Right ventricle myocardium superior (tissue), 1 donor: ENCODE results near the gene RAP1GAP. TPM values are rescaled to one million over a fixed set of nuclear protein-coding genes. Genes with fewer than 3 reads are reported as not detected.

ENCODE experiments used
- ATAC-seq: fragments of 200-7000 bp; cut with Tn5 transposase; one replicate; pipeline ENCODE4 v1.9.1; 2020; ENCODE audit warnings: mild to moderate bottlenecking; ENCODE audit not compliant: poor library complexity
- DNase-seq: peaks from one replicate; pipeline ENCODE4 v3.0.0-alpha.2; 2020
- intact Hi-C: fragments of 100-400 bp; cut with DNase I; formaldehyde crosslinking; loops from one replicate; pipeline ENCODE4 v1.11.2; 2022
- total RNA-seq: library from RNA; stranded (reverse); fragmentation: NEBNext Ultra II Directional; extraction: Animal tissue kit (Norgen Biotek cat#: 25700); gene quantifications from one replicate; pipeline ENCODE4 v1.2.1, GENCODE V29; 2021
- donor health status: DM: no; HTN: yes; CAD: no; lungs with severe emphysema.

The RAP1GAP gene
- total RNA-seq, 1 donor from 2014 or later = 3.7 TPM

DNA sequence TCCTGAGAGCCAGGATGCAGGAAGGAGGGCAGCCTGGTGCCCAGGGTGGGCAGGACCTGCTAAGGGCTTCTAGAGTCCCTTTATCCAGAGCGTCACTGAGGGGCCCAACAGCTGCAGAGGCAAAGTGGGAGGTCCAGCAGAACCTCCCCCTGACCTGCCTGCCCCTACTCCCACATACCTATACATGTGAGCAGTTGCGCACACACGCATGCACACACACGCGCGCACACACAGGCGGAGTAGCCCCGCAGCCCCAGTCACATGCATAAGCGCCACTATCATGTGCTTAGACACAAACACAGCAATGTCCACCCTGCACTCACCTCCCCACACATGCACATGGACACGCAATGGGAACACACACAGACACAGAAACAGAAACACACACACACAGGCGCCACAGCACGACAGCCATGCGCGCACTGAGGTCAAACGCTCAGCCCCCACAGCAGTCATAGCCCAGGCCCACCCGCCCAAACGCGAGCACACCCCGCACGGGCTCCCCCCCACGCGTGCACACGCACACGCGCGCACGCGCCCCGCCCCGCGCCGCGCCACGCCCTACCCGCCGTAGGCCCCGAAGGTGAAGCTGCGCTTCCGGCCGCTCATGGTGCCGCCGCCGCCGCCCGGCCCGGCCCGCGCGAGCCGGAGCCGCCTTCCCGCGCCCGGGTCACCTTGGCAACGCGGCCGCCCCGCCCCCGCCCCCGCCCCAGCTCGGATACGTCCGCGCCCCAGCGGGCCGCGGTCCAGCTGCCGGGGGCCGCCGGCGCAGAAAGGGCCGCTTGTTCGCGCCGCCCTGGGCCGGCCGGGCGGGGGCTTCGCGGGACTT is 17.7 kb downstream of the RAP1GAP start:
- intact Hi-C loops = loop anchor here (10.0 kb wide), 1 partner anchor 147 kb away; the partner anchor contains the start of gene ALPL
- DNase-seq (peak; percentile 41), ATAC-seq (peak; percentile 64)

DNA sequence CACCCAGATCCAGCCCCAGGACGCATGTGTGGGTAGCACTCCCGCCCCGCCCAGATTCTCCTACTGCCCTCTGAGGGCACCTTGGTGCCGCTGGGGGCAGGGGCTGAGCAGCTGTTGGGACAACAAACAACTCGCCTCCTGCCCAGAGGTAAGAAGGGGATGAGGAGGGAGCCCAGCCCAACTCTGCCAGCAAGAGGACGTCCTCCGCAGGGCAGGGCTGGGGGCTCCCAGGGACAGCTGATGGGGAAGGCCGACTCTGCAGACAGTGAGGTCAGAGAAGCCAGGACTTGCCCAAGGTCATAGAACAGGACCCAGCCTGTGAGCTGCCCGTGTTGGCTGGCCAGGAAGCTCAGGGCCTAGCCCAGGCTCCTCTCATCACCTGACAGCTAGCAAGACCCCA is 18.8 kb downstream of the RAP1GAP start:
- DNase-seq (peak; percentile 30), ATAC-seq (no peak)
- intact Hi-C loops = loop anchor here (10.0 kb wide), 1 partner anchor 146 kb away; the partner anchor contains the start of gene ALPL

DNA sequence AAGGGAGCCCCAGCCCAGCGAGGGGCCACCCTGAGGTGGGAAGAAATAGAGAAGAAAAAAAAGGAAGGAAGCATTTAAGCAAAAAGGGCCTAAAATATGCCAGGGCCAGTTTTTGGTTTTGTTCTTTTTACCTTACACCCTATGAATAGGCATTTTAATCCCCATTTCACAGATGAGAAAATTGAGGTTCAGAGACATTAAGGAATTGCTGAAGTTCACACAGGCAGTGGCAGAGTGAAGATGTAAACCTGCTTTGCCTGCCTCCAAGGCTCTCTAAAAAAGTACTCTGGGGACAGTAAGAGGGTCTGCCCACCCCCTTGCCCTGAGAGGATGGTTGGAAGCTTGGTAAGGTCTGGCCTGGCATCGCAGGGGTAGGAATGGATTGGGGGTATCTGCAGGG is 19.8 kb downstream of the RAP1GAP start:
- ATAC-seq (no peak), DNase-seq (no peak)
- intact Hi-C loops = no loop called here

GRCh38 chr1:21648791-21649190 is 20.4 kb downstream of the RAP1GAP start:
- intact Hi-C loops = no loop called here
- DNase-seq = peak; percentile 31
- ATAC-seq = no peak

GRCh38 chr1:21648352-21648730 is 20.8 kb downstream of the RAP1GAP start:
- intact Hi-C loops = no loop called here
- ATAC-seq = no peak

DNA sequence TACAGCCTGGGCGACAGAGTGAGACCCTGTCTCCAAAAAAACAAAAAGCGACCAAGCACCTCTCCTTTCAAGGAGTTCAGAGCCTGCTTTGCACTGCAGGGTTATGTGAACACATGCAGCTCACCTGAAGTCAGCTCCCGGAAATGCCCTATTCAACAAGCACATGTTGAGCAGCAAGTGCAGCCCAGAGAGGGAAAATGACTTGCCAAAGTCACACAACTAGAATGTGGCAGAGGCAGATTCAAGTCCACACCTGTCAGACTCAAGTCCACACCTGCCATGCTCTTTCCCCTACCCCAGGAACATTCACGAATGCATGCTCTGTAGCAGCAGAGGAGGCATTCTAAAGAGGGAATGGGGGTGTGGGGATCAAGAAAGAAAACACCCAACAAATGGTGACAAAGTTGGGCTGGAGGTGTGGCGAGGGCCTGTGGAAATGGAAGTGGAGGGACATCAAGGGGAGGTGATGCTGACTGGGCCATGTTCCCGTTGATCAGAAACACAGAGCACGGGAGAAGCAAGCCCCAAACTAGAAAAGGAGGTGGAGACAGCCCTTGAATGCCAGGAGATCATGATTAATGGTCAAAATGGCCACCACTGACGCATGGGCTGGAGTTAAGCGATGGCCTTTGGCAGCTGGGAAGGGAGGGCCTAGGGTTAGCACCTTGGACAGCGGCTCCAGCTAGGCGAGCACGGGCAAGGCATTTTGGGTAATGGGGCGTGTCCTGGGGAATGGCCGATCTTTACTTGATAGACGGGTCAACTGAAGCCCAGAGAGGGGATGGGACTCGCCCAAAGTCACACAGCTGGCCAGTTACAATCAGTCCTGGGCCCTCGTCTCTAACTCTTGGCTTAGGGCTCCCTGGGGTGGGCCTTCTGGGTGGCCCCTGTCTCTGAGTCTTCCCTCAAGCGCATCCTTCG is 21.5 kb downstream of the RAP1GAP start:
- ATAC-seq = peak; percentile 47
- intact Hi-C loops = no loop called here
- DNase-seq = peak; percentile 52

More at GRCh38 chr1:21648352-21648730, 20.8 kb downstream of the RAP1GAP start:
- no peak for DNase-seq

DNA sequence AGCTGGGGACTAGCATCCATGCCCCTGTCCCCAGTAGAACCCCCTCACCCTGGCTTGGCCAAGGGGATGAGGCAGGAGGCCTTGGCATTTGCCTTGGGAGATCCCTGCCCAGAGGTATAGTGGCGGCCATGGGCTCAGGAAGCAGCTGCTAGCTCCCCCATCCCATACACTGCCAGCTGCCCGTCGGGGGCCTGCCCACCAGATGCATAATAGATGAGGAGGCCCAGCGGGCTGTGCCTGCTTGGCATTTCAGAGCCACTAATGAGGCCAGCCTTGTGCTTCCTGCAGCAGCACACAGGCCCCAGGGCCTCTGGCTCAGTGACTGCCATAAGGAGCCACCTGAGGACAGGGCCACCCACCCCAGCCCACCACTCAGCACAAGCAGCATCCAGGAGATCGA is 23.6 kb downstream of the RAP1GAP start:
- DNase-seq (no peak), ATAC-seq (no peak)
- intact Hi-C loops = no loop called here

DNA sequence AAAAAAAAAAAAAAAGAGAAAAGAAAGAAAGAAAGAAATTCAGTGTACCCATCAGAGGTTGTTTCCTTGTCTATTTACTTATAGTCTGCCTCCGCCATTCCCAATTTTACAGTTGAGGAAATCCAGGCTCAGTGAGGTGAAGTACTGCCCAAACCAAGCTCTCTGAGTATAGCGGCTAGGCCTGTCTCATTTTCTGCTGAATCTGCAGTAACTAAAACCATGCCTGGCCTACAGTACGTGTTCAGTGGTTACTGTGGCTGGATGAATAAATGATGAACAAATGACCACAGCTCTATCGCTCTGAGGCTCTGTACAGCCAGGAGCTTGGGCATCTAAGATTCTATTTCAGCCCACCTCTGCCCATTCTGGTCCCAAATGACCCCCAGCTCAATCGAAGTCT is 24.3 kb downstream of the RAP1GAP start:
- intact Hi-C loops = no loop called here
- ATAC-seq (no peak), DNase-seq (no peak)

GRCh38 chr1:21644348-21644747 is 24.8 kb downstream of the RAP1GAP start:
- DNase-seq (peak; percentile 24), ATAC-seq (no peak)
- intact Hi-C loops = no loop called here

GRCh38 chr1:21643624-21644023 is 25.5 kb downstream of the RAP1GAP start:
- DNase-seq (no peak), ATAC-seq (no peak)
- intact Hi-C loops = no loop called here

DNA sequence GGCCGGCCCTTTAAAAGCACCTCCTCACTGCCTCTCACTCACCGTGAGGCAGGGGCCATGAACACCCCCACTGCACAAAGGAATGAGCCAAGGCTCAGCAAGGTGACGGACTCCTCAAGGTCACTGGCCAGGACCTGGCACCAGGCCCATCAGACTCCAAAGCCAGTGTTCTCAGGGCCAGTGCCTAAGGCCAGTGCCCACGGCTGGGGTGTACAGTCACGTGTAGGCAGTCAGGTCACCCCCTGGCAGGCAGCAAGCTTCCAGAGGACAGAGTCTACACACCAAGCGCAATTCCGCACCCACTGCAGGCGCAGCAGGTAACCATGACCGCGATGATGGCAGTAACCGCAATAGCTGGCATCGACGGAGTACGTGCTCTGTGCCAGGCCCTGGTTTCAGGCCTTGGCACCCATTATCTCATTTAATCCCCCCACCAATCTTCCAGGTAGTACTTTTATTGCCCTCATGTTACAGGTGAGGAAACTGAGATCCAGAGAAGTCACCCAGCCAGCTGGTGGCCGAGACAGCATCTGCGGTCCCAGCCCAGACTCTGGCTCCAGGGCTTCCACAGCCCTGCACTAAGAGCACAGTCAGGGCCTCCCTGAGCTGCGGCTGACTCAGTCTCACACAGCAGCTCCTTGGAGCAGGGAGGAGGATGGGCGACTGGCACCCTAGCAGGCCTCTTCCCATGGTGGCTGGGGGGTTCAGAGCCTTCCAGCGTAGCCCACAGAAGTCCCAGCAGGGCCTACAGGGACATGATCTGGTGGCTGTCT is 27.0 kb downstream of the RAP1GAP start:
- peak; percentile 67 for ATAC-seq

DNA sequence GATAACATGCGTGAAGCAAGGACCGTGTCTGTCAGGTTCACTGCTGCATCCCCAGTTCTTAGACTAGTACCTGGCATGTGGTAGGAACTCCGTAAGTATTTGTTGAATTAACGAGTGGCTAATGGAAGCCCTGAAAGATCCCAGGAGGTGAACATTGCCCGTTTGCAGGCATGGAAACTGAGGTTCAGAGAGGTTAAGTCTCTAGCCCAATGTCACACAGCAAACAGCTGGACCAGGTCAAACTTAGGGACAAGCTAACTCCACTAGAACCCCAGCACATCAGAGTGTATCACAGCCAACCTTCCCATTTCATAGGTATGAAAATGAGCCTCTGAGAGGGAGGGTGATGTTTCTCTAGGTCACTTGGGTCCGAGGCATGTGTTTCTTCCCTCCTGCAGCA is 27.6 kb downstream of the RAP1GAP start:
- ATAC-seq (no peak), DNase-seq (no peak)
- intact Hi-C loops = no loop called here

More for the DNA sequence above, 27.0 kb downstream of the RAP1GAP start:
- intact Hi-C loops = no loop called here
- peak; percentile 66 for DNase-seq

- intact Hi-C loops = no loop called here
- ATAC-seq = no peak
- no peak for DNase-seq
Observed at GRCh38 chr1:21641076-21641475, 28.1 kb downstream of the RAP1GAP start.

DNA sequence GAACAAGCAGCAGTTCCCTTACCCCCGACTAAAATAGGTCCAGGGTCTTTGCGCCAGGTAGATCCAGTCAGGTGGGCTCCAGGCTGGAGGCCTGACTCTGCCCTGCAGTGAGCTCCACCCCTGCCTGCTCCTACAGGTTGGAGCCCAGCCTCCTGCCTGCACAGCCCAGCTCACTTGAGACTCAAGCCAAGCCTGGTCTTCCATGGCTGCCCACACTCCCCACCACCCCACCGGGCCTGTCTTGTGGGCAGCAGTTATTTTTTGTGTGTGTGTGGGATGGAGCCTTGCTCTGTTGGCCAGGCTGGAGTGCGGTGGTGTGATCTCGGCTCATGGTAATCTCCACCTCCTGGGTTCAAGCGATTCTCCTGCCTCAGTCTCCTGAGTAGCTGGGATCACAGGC is 28.5 kb downstream of the RAP1GAP start:
- peak; percentile 12 for DNase-seq
- ATAC-seq = no peak
- intact Hi-C loops = no loop called here

GRCh38 chr1:21639594-21640041 is 29.5 kb downstream of the RAP1GAP start:
- intact Hi-C loops = no loop called here
- ATAC-seq = no peak
- DNase-seq = no peak

DNA sequence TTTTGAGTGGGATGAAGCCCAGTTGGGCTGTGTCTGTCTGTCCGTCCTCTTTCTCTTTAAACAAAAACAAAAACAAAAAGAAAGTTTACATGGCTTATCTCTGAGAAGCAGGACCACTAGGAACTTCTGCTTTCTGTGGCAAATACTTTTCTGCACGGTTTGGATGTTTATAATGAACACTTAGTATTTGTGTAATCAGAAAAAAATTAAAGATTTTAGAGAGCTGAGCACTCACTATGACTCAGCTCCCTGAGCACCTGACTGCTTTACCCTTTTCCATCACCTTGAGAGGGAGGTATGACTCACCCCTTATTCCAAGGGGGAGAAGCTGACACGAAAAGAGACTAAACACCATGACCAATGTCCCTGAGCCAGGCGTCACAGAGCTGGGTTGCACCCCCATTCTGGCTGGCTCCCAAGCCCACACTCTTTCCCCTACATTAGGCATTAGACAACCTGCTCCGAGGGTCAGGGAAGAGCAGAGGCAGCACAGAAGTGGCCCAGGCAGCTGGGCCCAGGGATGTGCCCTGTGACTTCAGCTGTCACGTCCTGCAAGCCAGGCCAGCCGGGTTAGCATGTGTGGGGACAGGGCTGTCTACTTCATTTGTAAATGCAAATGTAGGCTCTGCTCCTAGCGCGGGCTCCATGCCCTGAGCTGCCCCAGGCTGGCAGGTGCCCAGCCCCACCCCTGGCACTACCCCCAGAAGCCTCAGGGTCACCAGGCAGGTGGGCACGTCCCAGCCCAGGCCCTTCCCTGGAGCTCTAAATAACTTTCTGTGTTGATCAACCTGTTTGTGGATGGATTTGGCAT is 30.4 kb downstream of the RAP1GAP start:
- peak; percentile 69 for ATAC-seq
- intact Hi-C loops = no loop called here
- peak; percentile 44 for DNase-seq

DNA sequence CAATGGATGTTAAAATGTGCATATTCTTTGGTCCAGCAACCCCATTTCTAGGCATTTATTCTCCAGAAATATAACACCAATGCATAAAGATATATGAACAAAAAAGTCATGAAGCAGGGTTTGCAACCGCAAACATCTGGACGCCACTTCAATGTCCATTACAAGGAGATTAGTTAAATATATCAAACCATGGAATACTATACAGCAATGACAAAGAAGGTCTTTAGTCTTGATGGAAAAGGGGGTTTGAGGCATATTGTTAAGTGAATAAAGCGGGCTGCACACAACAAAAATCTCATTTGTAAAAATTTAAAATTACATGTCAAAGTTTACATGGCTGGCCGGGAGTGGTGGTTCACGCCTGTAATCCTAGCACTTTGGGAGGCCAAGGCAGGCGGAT is 31.6 kb downstream of the RAP1GAP start:
- ATAC-seq = no peak

GRCh38 chr1:21636029-21636428 is 33.1 kb downstream of the RAP1GAP start:
- no peak for DNase-seq
- intact Hi-C loops = no loop called here

More for the DNA sequence above, 31.6 kb downstream of the RAP1GAP start:
- intact Hi-C loops = no loop called here
- no peak for DNase-seq

More at GRCh38 chr1:21636029-21636428, 33.1 kb downstream of the RAP1GAP start:
- no peak for ATAC-seq
